Activated T-cell treated with anti-CD3 and anti-CD28 coated beads, Interleukin-2, amount 50 U/mL, for 1 hour (primary cell): Measurements from ENCODE around the gene STK4.

Source experiments
- DNase-seq: peaks from one replicate; pipeline ENCODE4 v3.0.0-alpha.2; 2020

The STK4 gene

GRCh38 chr20:45115829-45116228 is 149.5 kb downstream of the STK4 start:
- DNase-seq, result no peak

GRCh38 chr20:45117581-45117980 is 151.3 kb downstream of the STK4 start:
- no peak for DNase-seq

GRCh38 chr20:45118028-45118427 is 151.7 kb downstream of the STK4 start:
- no peak for DNase-seq

GRCh38 chr20:45119556-45120266 is 153.4 kb downstream of the STK4 start:
- DNase-seq, result no peak

GRCh38 chr20:45121388-45121787 is 155.1 kb downstream of the STK4 start:
- DNase-seq, result no peak

- no peak for DNase-seq
Observed at GRCh38 chr20:45124365-45124764, 158.1 kb downstream of the STK4 start, which contains the start of gene WFDC12. TSS of gene WFDC12 (minus strand) at chr20:45124465. CDS start at chr20:45124447, 18 bp downstream.

- DNase-seq, result no peak
Observed at GRCh38 chr20:45128099-45128498, 161.8 kb downstream of the STK4 start.
